Activated CD4-positive, alpha-beta T cell treated with anti-CD3 and anti-CD28 coated beads for 36 hours (primary cell): Measurements from ENCODE around the gene ERC2. TPM values are rescaled to one million over a fixed set of nuclear protein-coding genes. Genes with fewer than 3 reads are reported as not detected.

Experiments used
- ATAC-seq: fragments of 200-7000 bp; cut with Tn5 transposase; one replicate; pipeline ENCODE4 v1.10.0; 2021; ENCODE audit warnings: mild to moderate bottlenecking, moderate library complexity
- CTCF ChIA-PET: fragments of 350-600 bp; sonication (Branson Sonifier 250); formaldehyde crosslinking; loops from one replicate; lab custom pipeline; 2021; ENCODE audit warnings: antibody characterized with exemption; lab: Charles Lee
- POLR2A ChIA-PET: fragments of 350-600 bp; sonication (Branson Sonifier 250); formaldehyde crosslinking; loops from one replicate; lab custom pipeline; 2021; ENCODE audit warnings: antibody characterized with exemption, inconsistent platforms; lab: Charles Lee
- DNase-seq: peaks from one replicate; pipeline ENCODE4 v3.0.0-alpha.2; 2020
- H3K27ac Mint-ChIP-seq: one replicate; pipeline ENCODE4 v1.8.0; 2021; ENCODE audit warnings: mixed read lengths
- H3K27me3 Mint-ChIP-seq: one replicate; pipeline ENCODE4 v1.8.0; 2021; ENCODE audit warnings: mixed read lengths
- H3K36me3 Mint-ChIP-seq: one replicate; pipeline ENCODE4 v1.8.0; 2021; ENCODE audit warnings: low read depth, mixed read lengths
- H3K4me1 Mint-ChIP-seq: one replicate; pipeline ENCODE4 v1.8.0; 2021; ENCODE audit warnings: mixed read lengths
- H3K4me3 Mint-ChIP-seq: one replicate; pipeline ENCODE4 v1.8.0; 2021; ENCODE audit warnings: mild to moderate bottlenecking, moderate library complexity, mixed read lengths
- H3K9me3 Mint-ChIP-seq: one replicate; pipeline ENCODE4 v1.8.0; 2021; ENCODE audit warnings: low read depth, mixed read lengths
- intact Hi-C, 2 experiments: fragments of 100-400 bp; cut with DNase I in 1 of 2; cut with micrococcal nuclease in 1 of 2; formaldehyde crosslinking; loops; one replicate each; pipeline versions ENCODE4 v1.14.2 to v1.15.1; 2022 to 2024; cut with DNase I, micrococcal nuclease
- total RNA-seq, 2 experiments: library from RNA; stranded (reverse); gene quantifications; one replicate each; pipeline ENCODE4 v1.2.3, GENCODE V29; 2021

Gene ERC2
- total RNA-seq, 2 experiments from 2014 or later = not detected

DNA sequence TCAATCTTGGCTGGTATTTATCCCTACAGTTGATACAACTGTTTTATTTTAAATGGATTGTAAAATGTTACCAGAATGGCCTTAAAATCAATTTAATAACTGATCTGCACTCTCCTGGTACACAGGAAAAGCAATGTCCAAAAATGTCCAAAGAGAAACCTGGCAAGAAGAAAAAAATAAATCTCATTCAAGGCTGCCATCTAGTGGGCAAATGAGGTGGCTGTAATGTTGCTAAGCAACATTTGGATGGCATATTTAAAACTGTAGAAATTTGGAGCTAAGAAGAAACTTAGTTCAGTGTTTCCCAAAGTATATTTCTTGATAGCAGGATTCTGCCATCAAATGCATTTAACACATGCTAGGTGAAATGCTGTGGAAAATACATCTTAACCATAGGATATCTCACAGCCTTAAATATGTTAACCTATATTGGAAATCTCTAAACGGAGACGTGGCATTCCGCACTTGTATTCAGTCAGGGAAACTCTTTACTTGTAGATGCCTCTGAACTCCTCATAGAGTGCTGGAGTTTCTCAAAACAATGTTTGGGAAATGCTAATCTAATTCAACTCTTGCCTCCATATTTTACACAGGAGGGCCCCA lies 216.8 kb downstream of the ERC2 start:
- DNase-seq (peak; percentile 43), ATAC-seq (no peak)
- Mint-ChIP-seq H3K27me3 (peaks cover 3% of the 10 kb centered on the region), H3K4me3 (no peak overlapping the region), H3K9me3 (no peaks in the 10 kb centered on the region), H3K27ac (no peak overlapping the region), H3K4me1 (no peaks in the 10 kb centered on the region), H3K36me3 (no peaks in the 10 kb centered on the region)
- CTCF ChIA-PET = interaction anchor here (0.5 to 3.4 kb wide), 11 partner anchors 9 to 1374 kb away, joined by 3 to 22 read pairs (median 3); no protein-coding TSS in a partner anchor
- POLR2A ChIA-PET = interaction anchor here (0.6 kb wide), 1 partner anchor 318 kb away, joined by 3 read pairs; no protein-coding TSS in a partner anchor
- intact Hi-C loops = loop anchor here (1.0 to 5.0 kb wide), 4 partner anchors 764 to 1397 kb away; partner anchors contain the start of gene WNT5A (in 1 of the 2)

GRCh38 chr3:56248021-56248420 lies 220.2 kb downstream of the ERC2 start:
- ChIA-PET POLR2A (no interaction called here), CTCF (interaction anchor here (1.8 kb wide), 1 partner anchor 8 kb away, joined by 5 read pairs; no protein-coding TSS in a partner anchor)
- no peak overlapping the region for H3K27ac Mint-ChIP-seq

DNA sequence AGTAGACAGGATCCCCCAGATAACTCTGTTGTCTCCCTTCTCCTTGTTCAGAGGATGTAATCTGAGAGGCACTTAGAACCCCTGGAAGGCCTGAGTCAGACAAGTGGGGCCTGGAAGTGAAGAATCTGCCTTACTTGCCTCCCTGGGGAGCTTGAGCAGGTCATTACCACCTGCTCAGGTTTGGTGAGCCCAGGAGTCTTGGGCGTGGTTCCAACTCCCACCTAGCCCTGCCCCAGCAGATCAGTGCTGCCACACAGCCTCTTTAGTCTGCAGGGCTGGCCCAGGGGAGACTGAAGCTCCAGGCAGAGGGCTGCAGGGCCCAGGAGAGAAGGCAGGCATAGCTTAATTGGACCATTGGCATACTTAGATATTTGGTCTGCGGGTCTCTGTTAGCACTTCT lies 230.0 kb downstream of the ERC2 start:
- Mint-ChIP-seq H3K4me3 (no peak overlapping the region), H3K27ac (no peak overlapping the region), H3K27me3 (peaks cover 15% of the 10 kb centered on the region), H3K4me1 (no peaks in the 10 kb centered on the region), H3K9me3 (no peaks in the 10 kb centered on the region), H3K36me3 (no peaks in the 10 kb centered on the region)
- intact Hi-C loops = no loop called here
- ATAC-seq (no peak), DNase-seq (no peak)
- ChIA-PET POLR2A (no interaction called here), CTCF (interaction anchor here (1.2 kb wide), 1 partner anchor 13 kb away, joined by 3 read pairs; no protein-coding TSS in a partner anchor)

More at GRCh38 chr3:56248021-56248420, 220.2 kb downstream of the ERC2 start:
- DNase-seq (no peak), ATAC-seq (no peak)
- H3K27me3 Mint-ChIP-seq = peaks cover 3% of the 10 kb centered on the region
- intact Hi-C loops = no loop called here
- H3K4me3 Mint-ChIP-seq = no peak overlapping the region
- no peaks in the 10 kb centered on the region for H3K4me1 Mint-ChIP-seq
- H3K9me3 Mint-ChIP-seq = no peaks in the 10 kb centered on the region
- no peaks in the 10 kb centered on the region for H3K36me3 Mint-ChIP-seq

- no peaks in the 10 kb centered on the region for H3K4me1 Mint-ChIP-seq
- H3K9me3 Mint-ChIP-seq = no peaks in the 10 kb centered on the region
- ATAC-seq (no peak), DNase-seq (no peak)
- H3K36me3 Mint-ChIP-seq = no peaks in the 10 kb centered on the region
- ChIA-PET POLR2A (no interaction called here), CTCF (no interaction called here)
- H3K4me3 Mint-ChIP-seq = no peak overlapping the region
- intact Hi-C loops = no loop called here
- no peak overlapping the region for H3K27ac Mint-ChIP-seq
- H3K27me3 Mint-ChIP-seq = peaks cover 9% of the 10 kb centered on the region
These were observed 234.5 kb downstream of the ERC2 start for GRCh38 chr3:56233742-56234141.

GRCh38 chr3:56229311-56229710 lies 239.0 kb downstream of the ERC2 start:
- no peak for DNase-seq
- H3K27me3 Mint-ChIP-seq = peaks cover 7% of the 10 kb centered on the region
- H3K27ac Mint-ChIP-seq = no peak overlapping the region
- no peak for ATAC-seq
- no peak overlapping the region for H3K4me3 Mint-ChIP-seq
- H3K9me3 Mint-ChIP-seq = no peaks in the 10 kb centered on the region
- POLR2A ChIA-PET = no interaction called here
- CTCF ChIA-PET = no interaction called here
- H3K4me1 Mint-ChIP-seq = no peaks in the 10 kb centered on the region
- H3K36me3 Mint-ChIP-seq = no peaks in the 10 kb centered on the region
- intact Hi-C loops = no loop called here

DNA sequence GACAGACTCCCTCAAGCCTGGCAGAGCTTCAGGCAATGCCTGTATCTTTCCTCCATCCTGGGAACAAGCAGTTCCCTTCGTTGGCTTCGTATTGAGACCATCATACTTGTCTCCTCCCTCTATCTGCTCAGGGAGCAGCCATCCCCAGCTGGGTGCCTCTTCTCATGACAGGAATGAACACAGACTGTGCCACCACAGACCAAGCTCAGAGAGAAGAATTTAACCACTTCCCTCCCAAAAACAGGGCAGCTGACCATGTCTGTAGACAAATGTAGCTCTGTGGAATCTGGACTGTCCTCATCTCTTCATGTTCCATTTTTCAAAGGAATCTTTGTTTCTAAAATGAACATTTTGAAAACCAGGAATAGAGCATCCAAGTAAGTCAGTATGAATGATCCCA lies 245.4 kb downstream of the ERC2 start:
- no peak overlapping the region for H3K4me3 Mint-ChIP-seq
- ChIA-PET CTCF (interaction anchor here (0.8 kb wide), 1 partner anchor 18 kb away, joined by 3 read pairs; no protein-coding TSS in a partner anchor), POLR2A (no interaction called here)
- DNase-seq (no peak), ATAC-seq (no peak)
- intact Hi-C loops = no loop called here
- peaks cover 3% of the 10 kb centered on the region for H3K27me3 Mint-ChIP-seq
- no peaks in the 10 kb centered on the region for H3K36me3 Mint-ChIP-seq
- no peaks in the 10 kb centered on the region for H3K4me1 Mint-ChIP-seq
- H3K9me3 Mint-ChIP-seq = no peaks in the 10 kb centered on the region
- no peak overlapping the region for H3K27ac Mint-ChIP-seq

- intact Hi-C loops = no loop called here
- POLR2A ChIA-PET = no interaction called here
- DNase-seq = no peak
- no peak for ATAC-seq
- H3K4me3 Mint-ChIP-seq = no peak overlapping the region
- H3K9me3 Mint-ChIP-seq = no peaks in the 10 kb centered on the region
- H3K27me3 Mint-ChIP-seq = peaks cover 3% of the 10 kb centered on the region
- CTCF ChIA-PET = no interaction called here
- no peaks in the 10 kb centered on the region for H3K36me3 Mint-ChIP-seq
- no peaks in the 10 kb centered on the region for H3K4me1 Mint-ChIP-seq
- H3K27ac Mint-ChIP-seq = no peak overlapping the region
These were observed 248.1 kb downstream of the ERC2 start for GRCh38 chr3:56219894-56220805.

DNA sequence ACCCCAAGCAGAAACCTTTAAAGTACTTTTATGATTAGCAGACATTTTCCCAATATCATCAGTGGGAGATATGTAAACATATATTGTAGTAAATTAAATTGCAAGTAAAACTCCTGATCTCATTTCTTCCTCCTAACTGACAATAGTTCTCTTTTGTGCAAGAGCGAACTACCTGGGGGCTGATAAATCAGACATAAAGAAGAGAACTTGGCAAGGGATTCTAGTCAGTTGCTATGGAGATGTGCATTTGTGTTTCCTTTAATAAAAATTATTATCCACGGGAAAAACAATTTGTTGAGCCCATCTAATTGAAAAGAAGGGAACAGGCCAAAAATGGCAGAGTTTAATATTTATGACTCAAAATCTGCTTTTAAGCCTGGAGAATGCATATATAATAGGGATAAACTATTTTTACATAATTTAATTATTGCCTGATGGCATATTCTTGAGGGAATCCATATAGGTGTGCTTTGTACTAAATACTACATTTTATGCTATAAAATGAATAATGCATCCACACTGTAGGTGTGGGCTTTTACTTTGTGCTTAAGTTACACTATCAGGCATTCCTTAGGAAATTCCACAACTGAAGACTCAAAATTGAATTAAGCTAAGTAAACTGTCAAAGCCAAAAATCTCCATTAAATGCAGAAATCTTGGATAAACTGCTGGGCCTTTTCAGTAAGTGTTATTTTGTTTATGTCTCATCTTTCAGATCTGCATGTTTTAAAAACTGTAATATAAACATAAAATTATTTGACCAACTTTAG lies 258.1 kb downstream of the ERC2 start:
- CTCF ChIA-PET = no interaction called here
- intact Hi-C loops = no loop called here

DNA sequence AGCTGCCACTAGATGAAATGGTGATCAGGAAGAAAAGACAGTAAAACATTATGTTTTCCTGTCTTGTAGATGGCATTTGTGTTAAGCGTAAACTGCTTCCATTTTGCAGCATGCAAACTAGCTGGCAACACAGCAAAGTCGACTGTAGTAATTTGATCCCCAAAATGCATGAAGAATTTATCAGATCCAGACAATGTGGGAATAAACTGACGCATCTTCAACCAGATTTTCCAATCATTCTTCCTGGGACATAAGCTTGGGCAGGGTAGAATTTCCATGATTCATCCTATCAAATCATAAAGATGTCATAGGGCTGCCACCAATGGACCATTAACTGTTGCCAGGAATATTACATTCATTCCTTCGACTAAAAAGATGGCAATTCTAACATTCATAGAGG lies 260.3 kb downstream of the ERC2 start:
- Mint-ChIP-seq H3K4me1 (no peaks in the 10 kb centered on the region), H3K27me3 (peaks cover 5% of the 10 kb centered on the region), H3K36me3 (no peaks in the 10 kb centered on the region), H3K27ac (no peak overlapping the region), H3K4me3 (no peak overlapping the region), H3K9me3 (no peaks in the 10 kb centered on the region)
- POLR2A ChIA-PET = no interaction called here
- CTCF ChIA-PET = no interaction called here
- intact Hi-C loops = no loop called here
- DNase-seq = no peak
- ATAC-seq = no peak

More for the DNA sequence above, 258.1 kb downstream of the ERC2 start:
- H3K27ac Mint-ChIP-seq = no peak overlapping the region
- no peak for ATAC-seq
- H3K36me3 Mint-ChIP-seq = no peaks in the 10 kb centered on the region
- no peak for DNase-seq
- H3K4me1 Mint-ChIP-seq = no peaks in the 10 kb centered on the region
- H3K9me3 Mint-ChIP-seq = no peaks in the 10 kb centered on the region
- POLR2A ChIA-PET = no interaction called here
- no peak overlapping the region for H3K4me3 Mint-ChIP-seq
- peaks cover 5% of the 10 kb centered on the region for H3K27me3 Mint-ChIP-seq

DNA sequence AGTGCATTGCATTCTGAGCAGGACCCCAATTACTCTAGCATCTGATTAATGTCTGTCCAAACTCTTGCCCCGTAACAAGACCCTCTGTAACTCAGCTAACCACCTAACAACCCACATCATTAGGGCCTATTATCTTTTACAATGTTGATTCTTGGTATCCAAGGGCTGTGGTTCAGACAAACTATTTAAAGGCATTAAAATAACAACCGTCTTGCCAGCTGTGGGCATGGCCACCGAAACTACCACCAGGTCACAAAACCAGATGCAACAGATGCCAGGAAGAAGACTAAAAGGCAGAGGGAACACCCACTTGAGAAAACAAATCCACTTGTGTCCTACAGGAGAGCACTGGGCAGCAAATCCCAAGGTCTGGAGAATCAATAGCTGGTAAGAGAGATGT lies 262.9 kb downstream of the ERC2 start:
- no peak for ATAC-seq
- Mint-ChIP-seq H3K27me3 (peaks cover 5% of the 10 kb centered on the region), H3K4me3 (no peak overlapping the region), H3K27ac (no peak overlapping the region), H3K9me3 (no peaks in the 10 kb centered on the region), H3K36me3 (no peaks in the 10 kb centered on the region), H3K4me1 (no peaks in the 10 kb centered on the region)
- POLR2A ChIA-PET = no interaction called here
- DNase-seq = no peak
- CTCF ChIA-PET = no interaction called here
- intact Hi-C loops = no loop called here

DNA sequence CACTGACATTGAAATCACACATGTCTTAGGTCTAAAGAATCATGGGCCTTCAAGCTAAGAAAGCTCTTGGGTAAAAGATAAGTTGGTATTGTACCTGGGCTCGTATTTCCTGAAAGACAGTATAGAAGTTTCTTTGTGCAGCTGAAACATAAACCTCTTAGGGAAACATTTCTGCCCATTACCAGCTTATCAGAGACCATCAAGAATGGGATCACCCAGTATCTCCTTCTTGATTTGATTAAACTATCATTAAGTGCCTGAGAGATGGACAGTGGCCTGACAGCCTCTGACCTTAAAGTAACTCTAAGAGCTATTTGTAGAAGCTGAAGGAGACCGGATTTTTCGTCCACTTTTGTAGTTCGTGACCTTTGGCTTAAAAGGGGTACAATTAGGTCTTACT lies 265.3 kb downstream of the ERC2 start:
- Mint-ChIP-seq H3K4me1 (no peaks in the 10 kb centered on the region), H3K27ac (no peak overlapping the region), H3K4me3 (no peak overlapping the region), H3K9me3 (no peaks in the 10 kb centered on the region), H3K27me3 (peaks cover 5% of the 10 kb centered on the region), H3K36me3 (no peaks in the 10 kb centered on the region)
- intact Hi-C loops = no loop called here
- no peak for DNase-seq
- ChIA-PET POLR2A (no interaction called here), CTCF (no interaction called here)
- no peak for ATAC-seq
